Hepatic stellate cell (primary cell): ENCODE results near the gene CDH7.

Source experiments
- DNase-seq: peaks from one replicate; pipeline ENCODE4 v3.0.0; 2011; ENCODE audit warnings: low spot score

CDH7 gene, protein sequence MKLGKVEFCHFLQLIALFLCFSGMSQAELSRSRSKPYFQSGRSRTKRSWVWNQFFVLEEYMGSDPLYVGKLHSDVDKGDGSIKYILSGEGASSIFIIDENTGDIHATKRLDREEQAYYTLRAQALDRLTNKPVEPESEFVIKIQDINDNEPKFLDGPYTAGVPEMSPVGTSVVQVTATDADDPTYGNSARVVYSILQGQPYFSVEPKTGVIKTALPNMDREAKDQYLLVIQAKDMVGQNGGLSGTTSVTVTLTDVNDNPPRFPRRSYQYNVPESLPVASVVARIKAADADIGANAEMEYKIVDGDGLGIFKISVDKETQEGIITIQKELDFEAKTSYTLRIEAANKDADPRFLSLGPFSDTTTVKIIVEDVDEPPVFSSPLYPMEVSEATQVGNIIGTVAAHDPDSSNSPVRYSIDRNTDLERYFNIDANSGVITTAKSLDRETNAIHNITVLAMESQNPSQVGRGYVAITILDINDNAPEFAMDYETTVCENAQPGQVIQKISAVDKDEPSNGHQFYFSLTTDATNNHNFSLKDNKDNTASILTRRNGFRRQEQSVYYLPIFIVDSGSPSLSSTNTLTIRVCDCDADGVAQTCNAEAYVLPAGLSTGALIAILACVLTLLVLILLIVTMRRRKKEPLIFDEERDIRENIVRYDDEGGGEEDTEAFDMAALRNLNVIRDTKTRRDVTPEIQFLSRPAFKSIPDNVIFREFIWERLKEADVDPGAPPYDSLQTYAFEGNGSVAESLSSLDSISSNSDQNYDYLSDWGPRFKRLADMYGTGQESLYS

DNA sequence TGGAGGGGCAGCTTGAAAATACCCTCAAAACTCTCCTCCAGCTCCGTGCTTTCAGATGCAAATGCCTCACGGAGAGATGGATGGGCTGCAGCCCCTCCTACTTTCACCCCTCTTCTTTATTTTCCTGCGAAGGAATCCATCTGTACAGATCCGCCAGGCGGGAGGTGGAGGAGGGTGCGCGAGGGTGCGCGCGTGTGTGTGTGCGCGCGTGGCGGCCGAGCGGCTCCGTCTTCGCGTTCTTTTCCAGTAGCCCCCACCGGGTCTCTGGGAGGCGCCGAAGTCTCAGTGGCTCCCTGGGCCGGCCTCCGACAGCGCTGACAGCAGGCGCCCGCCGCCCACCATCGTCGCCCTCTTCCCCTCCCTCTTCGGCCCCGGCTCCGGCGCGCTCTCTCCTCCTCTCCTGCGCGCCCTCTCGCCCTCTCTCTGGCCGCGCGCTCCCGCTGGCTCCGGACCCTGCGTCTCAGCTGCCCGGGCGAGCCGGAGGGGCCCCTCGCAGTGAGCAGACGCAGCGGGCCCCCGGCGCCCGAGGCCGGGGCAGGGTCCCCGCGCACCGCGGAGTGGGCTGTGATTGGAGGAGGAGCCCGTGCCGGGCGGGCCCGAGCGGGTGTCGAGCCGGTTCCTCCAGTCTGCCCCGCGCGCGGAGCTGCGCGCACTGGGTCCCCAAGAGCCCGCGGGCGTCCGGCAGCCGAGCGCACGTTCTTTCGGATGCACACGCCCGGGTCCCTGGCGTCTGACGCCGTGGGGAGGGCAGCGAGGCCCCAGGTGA, at the start of gene CDH7:
CDH7 (plus strand) TSS at position 624 of the 766 bp plus-strand sequence. CDS start 11,831 bp downstream, outside the sequence.
- DNase-seq: no peak

- DNase-seq: no peak
Measured at GRCh38 chr18:65704046-65704445, 46.8 kb upstream of the CDH7 start.

DNA sequence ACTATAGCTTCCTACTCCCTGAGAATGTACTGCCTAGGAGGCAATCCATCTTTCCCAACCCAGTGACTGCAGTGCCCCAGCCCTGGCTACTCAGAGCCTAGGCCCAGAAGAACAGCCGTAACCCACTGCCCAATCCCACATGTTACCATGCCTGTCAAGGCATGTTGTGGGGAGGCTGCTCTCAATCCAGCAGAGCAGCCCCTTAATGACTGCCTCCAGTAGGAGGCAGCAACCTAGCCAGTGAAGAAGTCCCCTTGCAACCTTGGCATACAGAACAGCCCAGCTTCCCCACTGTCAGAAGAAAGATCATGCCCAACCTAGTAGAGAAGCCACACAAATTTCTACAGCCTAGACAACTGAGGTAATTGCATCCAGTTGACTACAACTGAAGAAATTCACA, 44.2 kb upstream of the CDH7 start:
- DNase-seq: no peak

GRCh38 chr18:65711493-65711892, 39.3 kb upstream of the CDH7 start:
- DNase-seq: no peak

DNA sequence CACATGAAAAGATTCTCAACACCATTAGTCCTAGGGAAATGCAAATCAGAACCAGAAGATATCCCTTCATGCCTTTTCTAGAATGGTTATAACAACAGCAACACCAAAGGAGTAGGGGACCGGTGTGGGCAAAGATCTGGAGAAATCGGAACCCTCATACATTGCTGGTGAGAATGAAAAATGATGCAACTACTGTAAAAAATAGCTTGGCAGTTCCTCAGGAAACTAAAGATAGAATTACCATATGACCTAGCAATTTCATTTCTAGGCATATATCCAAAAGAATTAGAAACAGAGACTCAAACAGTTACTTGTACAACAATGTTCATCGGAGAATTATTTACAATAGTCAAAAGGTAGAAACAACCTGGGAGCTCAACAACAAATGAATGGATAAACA, 29.2 kb upstream of the CDH7 start:
- DNase-seq: no peak

DNA sequence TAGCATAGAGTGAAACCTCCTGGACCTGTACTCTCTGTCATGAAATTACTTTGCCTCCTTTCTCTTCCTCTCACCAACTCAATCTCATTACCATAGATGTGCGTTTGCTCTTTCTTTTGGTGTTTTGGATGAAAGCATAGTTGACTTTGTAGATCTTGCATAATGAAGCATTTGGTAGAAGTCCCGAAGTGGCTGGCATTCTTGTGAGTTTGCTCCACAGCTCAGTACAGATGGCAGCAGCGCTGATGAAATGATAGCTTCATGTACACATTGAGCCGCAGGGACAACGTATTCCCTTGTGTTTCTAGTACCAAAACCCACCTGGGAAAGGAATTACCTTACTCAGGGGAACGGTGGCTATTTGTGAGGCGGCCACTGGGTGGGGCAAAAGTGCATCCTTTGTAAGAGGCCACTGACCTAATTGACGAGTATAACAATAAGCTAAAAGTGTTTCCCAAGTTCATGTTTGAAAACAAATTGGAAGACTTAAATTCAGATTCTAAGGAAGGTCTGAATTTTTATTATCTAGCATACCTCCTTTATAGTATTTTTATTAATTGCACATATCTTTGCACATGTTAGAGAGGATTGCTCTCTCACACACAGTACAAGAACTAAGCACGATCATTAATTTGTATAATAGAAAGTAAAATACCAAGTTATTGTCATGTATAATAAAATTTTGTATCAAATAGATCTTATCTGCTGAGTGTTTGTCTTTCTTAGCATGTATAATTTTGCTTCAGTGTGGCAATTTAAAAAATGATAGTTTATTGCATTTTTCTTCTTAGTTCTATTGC, 25.4 kb upstream of the CDH7 start:
- DNase-seq: no peak

- no peak for DNase-seq
Measured at GRCh38 chr18:65735155-65735554, 15.7 kb upstream of the CDH7 start.

DNA sequence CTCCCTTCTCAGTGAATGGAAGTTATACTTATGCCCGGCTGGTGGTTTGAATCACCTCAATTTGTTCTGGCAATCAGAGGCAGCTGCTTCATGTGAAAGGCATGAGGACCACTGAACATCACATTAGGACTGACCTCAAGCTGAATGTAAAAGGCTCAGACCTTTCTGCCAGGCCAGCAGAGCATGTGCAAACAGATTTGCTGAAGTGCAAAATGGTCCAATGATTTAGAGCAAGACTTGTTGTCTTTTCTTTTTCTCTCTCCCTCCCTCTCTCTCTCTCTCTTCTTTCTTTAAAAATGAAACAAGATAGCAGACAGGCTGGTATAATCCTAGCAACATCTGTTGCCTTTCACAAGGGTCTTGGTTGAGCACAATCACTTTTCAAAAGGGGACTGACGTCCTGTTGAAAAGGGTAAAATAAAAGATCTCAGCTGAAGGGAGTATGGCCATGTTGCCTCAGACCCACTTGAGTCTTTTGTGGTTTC, 13.3 kb upstream of the CDH7 start:
- DNase-seq: no peak

GRCh38 chr18:65746936-65747335, 3.9 kb upstream of the CDH7 start:
- no peak for DNase-seq

DNA sequence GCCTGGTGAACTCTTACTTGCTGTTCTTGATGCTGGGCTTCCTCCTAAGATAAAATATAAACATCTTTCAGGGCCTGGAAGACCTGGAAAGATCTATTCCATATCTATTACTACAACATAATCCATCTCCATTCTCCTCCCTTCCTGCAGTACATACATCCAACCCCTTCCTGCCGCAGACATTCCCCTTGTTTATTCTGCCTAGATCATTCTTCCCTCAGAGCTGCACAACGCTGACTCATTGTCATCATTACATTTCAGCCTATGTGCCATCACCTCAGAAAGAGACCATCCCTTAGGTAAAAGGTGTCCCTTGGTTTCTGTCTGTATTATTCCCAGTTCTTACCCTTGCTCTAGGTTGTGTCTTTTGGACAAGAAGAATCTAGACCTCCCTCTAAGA, 2.5 kb upstream of the CDH7 start:
- DNase-seq: no peak

DNA sequence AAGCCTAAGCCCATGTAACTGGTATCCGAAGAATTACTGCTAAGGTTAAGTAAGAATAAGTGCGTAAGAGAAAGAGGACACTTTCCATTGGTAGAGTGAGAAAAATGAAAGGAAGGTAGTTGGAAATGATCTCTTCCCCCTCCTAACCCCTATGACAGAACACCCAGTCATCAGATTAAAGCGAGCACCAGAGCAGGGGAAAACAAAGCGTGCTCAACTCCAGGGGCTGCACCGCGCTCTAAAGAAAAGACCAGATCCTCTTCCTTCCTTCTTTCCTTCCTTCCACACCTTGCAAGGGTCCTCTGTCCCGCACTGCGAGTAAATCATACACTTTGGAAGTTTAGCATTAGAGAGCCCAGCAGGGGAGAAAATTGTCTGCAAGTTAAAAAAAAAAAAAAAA, 971 bp upstream of the CDH7 start:
- no peak for DNase-seq

- DNase-seq: no peak
Measured at GRCh38 chr18:65751155-65752085, 608 bp downstream of the CDH7 start.

DNA sequence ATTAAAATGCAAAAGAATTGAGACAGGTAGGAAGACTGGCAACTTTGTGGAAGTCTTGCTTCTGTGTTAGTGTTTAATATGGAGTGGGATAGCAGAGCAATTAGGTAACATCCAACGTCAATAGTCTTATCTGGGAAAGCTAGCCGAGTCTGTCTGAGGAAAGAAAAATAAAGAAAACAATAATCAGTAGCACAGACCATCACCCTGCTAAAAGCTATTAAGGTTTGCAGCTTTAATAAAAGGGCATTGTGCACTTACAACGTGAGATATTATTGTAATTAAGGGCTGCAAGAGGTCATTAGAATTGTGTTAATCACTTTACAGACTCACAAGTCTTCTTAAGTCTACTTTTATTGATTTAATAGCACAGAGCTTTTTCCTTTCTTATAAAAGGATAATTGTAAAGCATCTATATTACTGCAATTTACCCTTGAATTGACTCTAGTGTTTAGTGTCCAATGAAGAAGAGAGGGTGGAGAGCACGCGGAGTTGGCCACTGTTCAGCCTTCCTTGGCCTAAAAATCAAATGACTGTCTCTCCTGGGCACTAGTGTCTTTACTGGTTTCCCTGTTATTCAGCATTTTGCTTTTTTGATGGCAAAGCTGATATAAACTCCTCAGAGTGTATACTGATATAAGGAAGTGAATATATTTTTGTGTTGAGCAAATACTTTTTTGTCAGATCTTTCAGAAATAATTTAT, 2.0 kb downstream of the CDH7 start:
- no peak for DNase-seq

DNA sequence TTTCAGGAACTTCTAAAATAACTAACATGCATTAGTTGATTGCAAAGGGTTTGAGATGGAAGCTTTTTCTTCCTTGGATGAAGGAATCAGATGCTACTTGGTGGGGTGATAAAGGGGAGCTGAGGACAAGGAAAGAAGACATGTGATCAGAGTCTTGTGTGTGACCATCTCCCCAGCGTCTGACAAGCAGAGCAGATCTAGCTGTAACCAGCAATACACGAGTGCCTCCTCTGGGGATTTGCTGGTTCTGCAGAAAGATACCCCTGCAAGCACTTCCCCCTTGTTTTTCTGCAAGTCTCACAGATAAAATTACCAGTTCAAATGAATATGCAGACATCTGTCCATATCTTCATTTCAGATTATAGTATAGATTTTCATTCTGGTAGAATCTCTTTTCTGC, 2.7 kb downstream of the CDH7 start:
- no peak for DNase-seq

DNA sequence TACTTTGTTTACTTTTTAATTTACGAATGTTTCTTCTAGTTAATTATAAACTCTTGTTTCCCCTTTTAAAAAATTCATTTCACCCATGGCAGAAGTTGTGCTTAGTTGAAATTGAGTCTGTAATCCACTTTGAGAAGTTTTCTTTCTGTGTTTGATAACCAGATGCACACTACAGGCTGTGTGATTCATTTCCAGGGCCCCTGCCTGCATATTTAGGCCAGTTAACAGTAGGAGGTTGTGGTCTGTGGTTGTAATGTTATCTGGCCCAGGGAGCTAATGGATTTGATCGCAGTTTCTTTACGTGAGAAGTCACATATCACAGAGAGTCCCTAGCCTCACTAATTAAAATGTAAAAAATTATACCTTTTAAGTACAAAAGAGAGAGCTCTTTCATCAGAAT, 3.3 kb downstream of the CDH7 start:
- no peak for DNase-seq

DNA sequence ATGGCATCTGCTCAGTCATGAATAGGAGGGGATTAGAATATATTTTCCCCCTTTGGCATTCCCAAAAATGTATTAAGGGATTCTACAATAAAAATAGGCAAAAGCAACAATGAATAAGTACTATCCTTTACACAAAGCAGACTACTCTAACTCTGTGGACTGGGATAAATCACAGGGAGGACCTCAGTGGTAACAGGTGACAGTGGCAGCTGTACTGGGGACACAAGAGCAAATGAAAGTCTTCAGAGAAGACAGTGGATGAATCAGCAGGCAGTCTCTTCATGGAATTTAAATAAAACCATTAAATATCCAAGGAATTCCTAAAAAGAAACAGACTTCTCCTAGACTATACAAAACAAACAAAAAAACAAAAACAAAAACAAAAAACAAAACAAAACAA, 4.8 kb downstream of the CDH7 start:
- no peak for DNase-seq

DNA sequence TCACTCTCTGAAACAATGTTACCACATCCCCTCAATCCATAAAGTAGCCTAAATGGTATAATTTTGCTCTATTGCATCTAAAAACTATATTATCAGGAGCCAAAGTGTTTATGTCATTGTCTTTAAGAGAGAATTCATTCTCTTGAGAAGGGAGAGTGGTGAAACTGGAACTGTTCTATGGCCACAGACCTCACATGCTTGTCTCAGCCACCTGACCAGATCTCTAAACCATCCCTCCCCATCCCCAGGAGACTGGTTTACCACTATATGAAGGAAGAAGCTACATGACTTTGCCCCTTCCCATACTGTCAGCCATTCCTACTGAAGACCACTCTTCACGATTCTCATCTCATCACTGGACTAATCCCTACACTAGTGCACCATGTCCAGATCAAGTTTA, 9.6 kb downstream of the CDH7 start:
- DNase-seq: no peak

DNA sequence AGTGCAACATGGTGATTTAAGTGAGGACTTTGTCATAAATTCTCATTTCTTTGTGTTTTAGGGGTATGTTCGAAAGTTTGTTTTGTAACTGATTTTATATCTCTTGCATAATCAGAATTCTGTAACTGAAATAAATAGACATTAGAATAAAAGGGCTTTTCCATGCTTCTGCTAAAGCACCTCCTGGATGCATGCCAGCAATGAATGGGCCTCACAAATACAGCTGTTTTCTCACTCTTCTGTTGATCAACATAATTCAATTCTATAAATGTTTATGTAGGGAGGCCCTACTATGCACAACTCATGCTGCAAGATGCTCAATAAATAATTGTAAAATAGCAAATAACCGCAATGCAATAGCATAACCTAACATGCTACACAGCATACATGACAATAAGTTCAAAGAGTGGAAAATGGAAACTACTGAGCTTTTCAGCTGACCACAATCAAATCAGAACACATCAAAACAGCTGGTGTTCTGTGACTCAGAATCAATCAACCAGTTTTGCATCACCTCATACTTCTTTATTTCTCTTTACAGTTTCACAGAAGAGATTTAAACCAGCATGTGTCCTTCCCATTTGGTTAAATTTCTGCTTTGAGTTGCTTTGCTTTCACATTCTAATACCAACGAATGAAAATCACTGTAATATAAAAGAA, 11.0 kb downstream of the CDH7 start:
- no peak for DNase-seq

- no peak for DNase-seq
Measured at GRCh38 chr18:65762556-65762955, 11.7 kb downstream of the CDH7 start.
